MM.1S (cell line): ENCODE measurements around the gene ROR2.

Source experiments
- DNase-seq: peaks from one replicate; pipeline ENCODE4 v3.0.0-alpha.2; 2015
- H2AFZ ChIP-seq: fragments of 300-600 bp; sonication (generic); 2 replicates; pipeline ENCODE4 v1.6.0; 2016; ENCODE audit warnings: antibody characterized with exemption, low read length
- H3F3A ChIP-seq: fragments of 300-600 bp; sonication (generic); 2 replicates; pipeline ENCODE4 v1.6.1; 2016; ENCODE audit warnings: mild to moderate bottlenecking, antibody characterized with exemption, low read length, moderate library complexity, mixed read lengths; ENCODE audit not compliant: insufficient read depth
- H3K27ac ChIP-seq: fragments of 300-600 bp; sonication (generic); 2 replicates; pipeline ENCODE4 v1.5.1; 2016; ENCODE audit warnings: mild to moderate bottlenecking, low read length
- H3K27me3 ChIP-seq: fragments of 300-600 bp; sonication (generic); replicated peaks from 2 replicates; pipeline ENCODE4 v1.6.0; 2016; ENCODE audit warnings: low read length; ENCODE audit not compliant: insufficient read depth
- H3K36me3 ChIP-seq: fragments of 300-600 bp; sonication (generic); replicated peaks from 2 replicates; pipeline ENCODE4 v1.6.1; 2016; ENCODE audit warnings: mild to moderate bottlenecking, low read length, mixed read lengths; ENCODE audit not compliant: insufficient read depth
- H3K4me1 ChIP-seq: fragments of 300-600 bp; sonication (generic); 2 replicates; pipeline ENCODE4 v1.6.1; 2016; ENCODE audit warnings: low read length, mixed read lengths
- H3K4me2 ChIP-seq: fragments of 300-600 bp; sonication (generic); 2 replicates; pipeline ENCODE4 v1.6.0; 2016; ENCODE audit warnings: low read depth, low read length
- H3K4me3 ChIP-seq: fragments of 300-600 bp; sonication (generic); 2 replicates; pipeline ENCODE4 v1.5.1; 2016; ENCODE audit warnings: low read length, mixed read lengths
- H3K79me2 ChIP-seq: fragments of 300-600 bp; sonication (generic); 2 replicates; pipeline ENCODE4 v1.6.1; 2016; ENCODE audit warnings: mixed run types, low read length, mixed read lengths
- H3K9ac ChIP-seq: fragments of 300-600 bp; sonication (generic); 2 replicates; pipeline ENCODE4 v1.6.1; 2016; ENCODE audit warnings: low read length, mixed read lengths
- H3K9me2 ChIP-seq: fragments of 300-600 bp; sonication (generic); replicated peaks from 2 replicates; pipeline ENCODE4 v1.6.1; 2016; ENCODE audit warnings: mild to moderate bottlenecking, low read length, mixed read lengths; ENCODE audit not compliant: insufficient read depth
- H3K9me3 ChIP-seq: fragments of 300-600 bp; sonication (generic); replicated peaks from 2 replicates; pipeline ENCODE4 v1.6.1; 2016; ENCODE audit warnings: mild to moderate bottlenecking, low read length, mixed read lengths; ENCODE audit not compliant: insufficient read depth
- H4K20me1 ChIP-seq: fragments of 300-600 bp; sonication (generic); 2 replicates; pipeline ENCODE4 v1.6.1; 2016; ENCODE audit warnings: mild to moderate bottlenecking, low read length, moderate library complexity, mixed read lengths; ENCODE audit not compliant: insufficient read depth
- EZH2 ChIP-seq: fragments of 300-600 bp; sonication (generic); optimal IDR thresholded peaks from 2 replicates; pipeline ENCODE3; 2017; ENCODE audit warnings: low read depth, mild to moderate bottlenecking, antibody characterized with exemption, low read length, mixed read lengths
- EZH2phosphoT487 ChIP-seq: fragments of 300-600 bp; sonication (generic); IDR thresholded peaks from 2 replicates; pipeline ENCODE4 v1.6.1; 2018; ENCODE audit warnings: antibody characterized with exemption, low read length
- TF ChIP-seq, protein P1 (sequence below): fragments of 300-600 bp; sonication (generic); IDR thresholded peaks from 2 replicates; pipeline ENCODE4 v1.5.1; 2016; ENCODE audit warnings: antibody characterized with exemption, low read length, mixed read lengths

The ROR2 gene

DNA sequence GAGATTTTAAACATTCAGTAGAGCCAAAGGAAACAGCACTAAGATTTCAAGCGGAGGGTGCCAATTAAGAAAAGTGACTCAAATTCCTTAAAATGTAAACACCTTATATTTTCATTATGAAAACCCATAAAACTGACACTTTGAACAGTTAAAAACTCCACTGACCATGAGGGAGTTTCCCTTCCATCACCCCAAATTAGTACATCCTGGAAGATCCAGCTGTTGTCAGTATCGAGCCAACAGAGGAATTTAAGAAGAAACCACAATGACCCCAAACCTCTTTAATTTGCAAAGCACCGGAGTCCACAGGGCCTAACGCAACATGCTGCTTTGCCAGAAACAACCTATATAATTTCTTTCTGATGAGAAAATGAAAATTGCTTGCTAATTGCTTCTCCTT is 41.3 kb downstream of the ROR2 start:
- peaks cover 52% of the 10 kb centered on the region for H3K4me1 ChIP-seq
- H3K79me2 ChIP-seq = peaks cover 49% of the 10 kb centered on the region
- H3K9me3 ChIP-seq = no peaks in the 10 kb centered on the region
- TF ChIP-seq EZH2phosphoT487 (no peak), EZH2 (no peak)
- TF ChIP-seq, protein P1, sequence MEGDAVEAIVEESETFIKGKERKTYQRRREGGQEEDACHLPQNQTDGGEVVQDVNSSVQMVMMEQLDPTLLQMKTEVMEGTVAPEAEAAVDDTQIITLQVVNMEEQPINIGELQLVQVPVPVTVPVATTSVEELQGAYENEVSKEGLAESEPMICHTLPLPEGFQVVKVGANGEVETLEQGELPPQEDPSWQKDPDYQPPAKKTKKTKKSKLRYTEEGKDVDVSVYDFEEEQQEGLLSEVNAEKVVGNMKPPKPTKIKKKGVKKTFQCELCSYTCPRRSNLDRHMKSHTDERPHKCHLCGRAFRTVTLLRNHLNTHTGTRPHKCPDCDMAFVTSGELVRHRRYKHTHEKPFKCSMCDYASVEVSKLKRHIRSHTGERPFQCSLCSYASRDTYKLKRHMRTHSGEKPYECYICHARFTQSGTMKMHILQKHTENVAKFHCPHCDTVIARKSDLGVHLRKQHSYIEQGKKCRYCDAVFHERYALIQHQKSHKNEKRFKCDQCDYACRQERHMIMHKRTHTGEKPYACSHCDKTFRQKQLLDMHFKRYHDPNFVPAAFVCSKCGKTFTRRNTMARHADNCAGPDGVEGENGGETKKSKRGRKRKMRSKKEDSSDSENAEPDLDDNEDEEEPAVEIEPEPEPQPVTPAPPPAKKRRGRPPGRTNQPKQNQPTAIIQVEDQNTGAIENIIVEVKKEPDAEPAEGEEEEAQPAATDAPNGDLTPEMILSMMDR = no peak
- H4K20me1 ChIP-seq = no peaks in the 10 kb centered on the region
- H3K36me3 ChIP-seq = no peaks in the 10 kb centered on the region
- H2AFZ ChIP-seq = no peak overlapping the region
- peak overlapping the region; percentile 6; the same call in 1 of the 2 replicates for H3K4me3 ChIP-seq
- peaks cover 44% of the 10 kb centered on the region for H3F3A ChIP-seq
- peak overlapping the region; percentile 46; the same call in 1 of the 2 replicates for H3K27ac ChIP-seq
- H3K9me2 ChIP-seq = no peaks in the 10 kb centered on the region
- DNase-seq = peak; percentile 79
- H3K4me2 ChIP-seq = peak overlapping the region; percentile 93
- H3K27me3 ChIP-seq = no peaks in the 10 kb centered on the region
- no peak overlapping the region; the same call in 1 of the 2 replicates for H3K9ac ChIP-seq

- Histone ChIP-seq H2AFZ (no peak overlapping the region), H3K79me2 (peaks cover 54% of the 10 kb centered on the region), H3K9me3 (no peaks in the 10 kb centered on the region), H3K4me3 (peak overlapping the region; percentile 16; the same call in 1 of the 2 replicates), H3K9me2 (no peaks in the 10 kb centered on the region), H3F3A (peaks cover 44% of the 10 kb centered on the region), H3K36me3 (no peaks in the 10 kb centered on the region), H3K9ac (no peak overlapping the region), H3K27ac (peak overlapping the region; percentile 46; the same call in 1 of the 2 replicates), H4K20me1 (no peaks in the 10 kb centered on the region), H3K4me2 (peak overlapping the region; percentile 93), H3K4me1 (peaks cover 52% of the 10 kb centered on the region), H3K27me3 (no peaks in the 10 kb centered on the region)
- TF ChIP-seq, protein P1 = no peak
- TF ChIP-seq EZH2phosphoT487 (no peak), EZH2 (no peak)
- no peak for DNase-seq
Measured at GRCh38 chr9:91908293-91908623, 41.8 kb downstream of the ROR2 start.

DNA sequence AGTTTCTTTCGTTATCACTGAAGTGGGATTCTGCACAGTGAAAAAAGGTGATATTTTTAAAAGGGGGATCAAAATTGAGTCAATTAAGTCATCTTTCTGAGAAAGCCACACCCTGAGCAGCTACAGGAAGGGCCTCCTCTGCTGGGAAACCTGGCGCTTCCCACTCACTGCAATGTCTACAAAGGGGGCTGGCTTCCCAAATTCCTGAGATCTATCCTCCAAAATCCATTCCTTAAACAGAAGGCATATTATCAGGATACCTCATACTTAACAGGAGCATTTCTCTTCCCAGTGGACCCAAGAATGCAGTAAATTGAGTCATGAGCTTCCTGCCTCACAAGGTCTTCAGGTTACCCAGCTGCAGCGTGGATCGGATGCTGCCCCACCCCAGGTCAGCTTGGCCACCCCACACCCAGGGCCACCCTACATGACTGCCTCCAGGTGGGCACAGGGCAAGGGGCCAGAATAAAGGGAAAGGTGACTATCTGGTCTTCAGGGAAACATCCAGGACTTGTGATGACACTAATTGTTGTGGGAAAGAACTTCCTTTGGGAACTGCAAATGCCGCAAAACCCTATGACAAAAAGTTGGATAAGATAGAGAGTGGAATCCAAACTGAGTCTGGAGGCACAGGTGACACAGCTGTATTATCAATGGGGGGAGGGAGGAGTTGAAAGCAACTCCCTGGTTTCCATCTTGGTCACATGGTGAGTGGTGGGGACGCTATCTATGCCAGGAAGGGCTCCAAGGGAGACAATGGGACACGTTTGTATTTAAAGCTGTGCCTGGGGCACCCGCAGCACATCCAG is 42.3 kb downstream of the ROR2 start:
- H3K79me2 ChIP-seq = peaks cover 57% of the 10 kb centered on the region
- DNase-seq = no peak
- H3K4me2 ChIP-seq = peak overlapping the region; percentile 93
- H3K9me2 ChIP-seq = no peaks in the 10 kb centered on the region
- H3K27me3 ChIP-seq = no peaks in the 10 kb centered on the region
- H3K4me3 ChIP-seq = peak overlapping the region; percentile 16; the same call in 1 of the 2 replicates
- H3K27ac ChIP-seq = peak overlapping the region; percentile 46; the same call in 1 of the 2 replicates
- H3K9ac ChIP-seq = no peak overlapping the region
- H4K20me1 ChIP-seq = no peaks in the 10 kb centered on the region
- H3K36me3 ChIP-seq = no peaks in the 10 kb centered on the region
- TF ChIP-seq, protein P1 = no peak
- TF ChIP-seq EZH2 = no peak
- TF ChIP-seq EZH2phosphoT487 = no peak
- H3K9me3 ChIP-seq = no peaks in the 10 kb centered on the region
- H3K4me1 ChIP-seq = peaks cover 52% of the 10 kb centered on the region
- peaks cover 44% of the 10 kb centered on the region for H3F3A ChIP-seq
- H2AFZ ChIP-seq = no peak overlapping the region
